SIG-M5 (cell line): ENCODE results near the gene THAP3.

Experiments used
- DNase-seq: peaks from one replicate; lab custom pipeline; 2025; lab: John Stamatoyannopoulos, UW

The THAP3 gene

DNA sequence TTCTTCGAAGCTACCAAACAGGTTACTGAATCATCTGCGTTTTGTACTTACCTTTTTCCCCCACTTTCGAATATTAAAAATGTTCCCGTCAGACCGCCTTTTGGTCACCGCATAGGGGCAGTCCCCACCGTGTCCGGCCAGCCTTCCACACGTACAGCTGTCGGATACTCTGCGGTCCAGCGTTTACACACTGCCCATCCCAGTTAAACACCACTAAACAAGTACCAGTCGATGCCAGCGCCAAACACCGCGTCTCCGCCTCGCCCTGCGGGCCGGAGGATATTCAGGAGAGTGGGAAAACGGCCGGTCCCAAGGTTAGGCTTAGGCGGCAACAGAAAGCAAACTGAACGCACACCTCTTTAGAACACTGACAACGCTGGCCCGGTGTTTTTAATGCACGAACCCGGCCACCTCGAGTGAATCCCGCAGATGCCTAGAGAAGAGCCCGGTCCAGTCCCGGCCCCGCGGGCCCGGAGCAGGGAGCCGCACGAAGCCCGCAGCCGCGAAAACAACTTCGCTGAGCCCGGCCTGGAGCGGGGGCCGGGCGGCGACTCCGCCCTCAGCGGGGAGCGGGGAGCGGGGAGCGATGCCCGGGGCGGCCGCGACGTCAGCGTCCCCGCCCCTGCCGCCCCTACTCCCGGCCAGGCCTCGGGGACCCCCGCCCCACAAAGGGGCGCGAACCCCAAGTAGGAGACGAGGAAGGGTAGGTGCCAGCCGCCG lies 11.9 kb upstream of the THAP3 start:
- DNase-seq, result no peak

DNA sequence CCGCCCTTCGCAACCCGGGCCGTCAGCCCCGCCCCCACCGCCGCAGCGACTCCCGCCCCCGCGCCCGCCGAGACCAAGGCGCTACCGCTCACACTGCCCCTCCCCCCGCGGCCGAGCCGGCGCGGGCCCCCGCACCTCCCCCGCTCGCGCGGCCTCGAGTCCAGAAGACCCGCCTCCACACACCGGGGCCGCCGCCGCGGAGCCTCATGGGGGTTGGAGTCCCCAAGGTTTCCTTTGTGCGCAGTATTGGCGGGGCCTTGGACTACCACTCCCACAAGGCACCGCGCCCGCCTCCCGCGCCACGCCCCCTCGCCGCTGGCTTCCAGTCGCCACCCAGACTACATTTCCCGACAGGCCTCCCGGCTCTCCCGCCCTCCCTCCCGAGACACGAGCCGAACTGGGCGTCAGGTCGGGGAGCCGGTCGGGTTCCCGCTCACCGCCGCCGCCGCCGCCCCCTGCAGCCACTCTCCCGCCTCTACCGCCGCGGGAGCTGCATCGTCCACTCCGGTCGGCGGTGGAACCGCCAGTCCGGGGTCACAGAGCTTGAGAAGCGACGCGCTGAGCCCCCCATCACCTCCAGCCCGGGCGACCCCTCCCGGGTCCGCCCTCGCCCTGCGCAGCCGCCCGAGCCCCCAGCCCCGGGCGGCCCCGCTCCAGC lies 11.2 kb upstream of the THAP3 start, which contains the start of gene PHF13:
TSS of gene PHF13 (plus strand) at position 371 of the 658 bp plus-strand sequence. CDS start 336 bp downstream, outside the sequence.
- DNase-seq, result peak; percentile 85

DNA sequence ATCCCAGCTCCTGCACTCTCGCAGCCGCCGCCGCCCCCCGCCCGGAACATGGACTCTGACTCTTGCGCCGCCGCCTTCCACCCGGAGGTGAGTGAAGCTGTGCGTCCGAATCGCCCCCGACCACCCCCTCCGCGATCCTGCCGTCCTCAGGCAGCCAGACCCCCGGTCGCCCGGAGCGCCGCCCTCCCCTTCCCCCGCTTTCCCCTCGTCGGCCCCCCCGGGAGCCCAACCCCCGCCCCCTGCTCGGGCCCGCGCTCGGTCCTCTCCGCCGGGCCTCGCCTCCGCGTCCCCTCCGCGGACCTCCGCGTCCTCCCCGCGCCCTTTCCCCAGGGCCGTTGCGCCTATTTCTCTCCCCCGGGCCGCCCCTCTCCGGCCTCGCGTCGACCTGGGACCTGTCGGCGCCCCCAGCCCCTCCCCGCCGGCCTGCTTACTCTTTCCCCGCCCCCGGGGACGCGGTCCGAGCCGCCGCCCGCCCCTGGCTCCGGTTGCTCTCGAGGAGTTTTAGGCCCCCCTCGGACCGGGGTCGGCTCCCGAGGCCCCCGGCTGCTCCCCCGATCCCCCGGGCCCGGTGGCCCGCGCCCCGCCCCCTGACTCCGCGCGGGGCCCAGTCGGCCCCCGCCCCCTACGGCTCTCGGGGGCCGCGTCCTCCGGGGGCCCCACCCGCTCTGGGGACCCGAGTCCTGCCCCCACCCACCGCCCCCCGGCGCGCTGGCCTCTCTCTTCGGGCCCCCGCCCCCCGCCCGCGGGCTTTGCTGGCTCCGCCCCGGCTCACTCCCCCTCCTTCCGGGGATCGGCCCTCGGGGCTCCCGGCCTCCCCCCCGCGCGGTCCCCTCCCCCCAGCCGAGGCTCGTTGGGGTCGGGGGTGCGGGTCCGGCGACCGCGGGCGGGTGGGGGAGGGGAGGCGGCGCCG lies 10.4 kb upstream of the THAP3 start:
- no peak for DNase-seq

GRCh38 chr1:6614929-6615785 lies 9.5 kb upstream of the THAP3 start:
- no peak for DNase-seq

DNA sequence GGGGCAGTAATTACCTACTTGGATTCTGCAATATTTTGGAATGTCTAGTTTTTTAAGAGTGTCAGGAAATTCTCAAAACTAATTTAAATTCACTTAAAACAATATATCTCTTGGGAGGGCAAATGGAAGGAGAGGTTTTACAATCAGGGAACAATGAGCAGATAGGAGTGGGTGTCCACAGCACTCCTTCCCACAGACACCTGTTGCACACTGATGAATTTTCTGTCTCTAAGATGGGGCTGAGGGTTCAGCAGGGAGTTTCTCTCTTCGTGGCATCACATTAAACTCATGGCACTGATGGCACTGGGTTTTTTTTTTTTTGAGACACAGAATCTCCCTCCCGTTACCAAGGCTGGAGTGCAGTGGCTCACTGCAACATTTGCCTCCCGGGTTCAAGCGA lies 5.6 kb upstream of the THAP3 start:
- DNase-seq, result no peak

DNA sequence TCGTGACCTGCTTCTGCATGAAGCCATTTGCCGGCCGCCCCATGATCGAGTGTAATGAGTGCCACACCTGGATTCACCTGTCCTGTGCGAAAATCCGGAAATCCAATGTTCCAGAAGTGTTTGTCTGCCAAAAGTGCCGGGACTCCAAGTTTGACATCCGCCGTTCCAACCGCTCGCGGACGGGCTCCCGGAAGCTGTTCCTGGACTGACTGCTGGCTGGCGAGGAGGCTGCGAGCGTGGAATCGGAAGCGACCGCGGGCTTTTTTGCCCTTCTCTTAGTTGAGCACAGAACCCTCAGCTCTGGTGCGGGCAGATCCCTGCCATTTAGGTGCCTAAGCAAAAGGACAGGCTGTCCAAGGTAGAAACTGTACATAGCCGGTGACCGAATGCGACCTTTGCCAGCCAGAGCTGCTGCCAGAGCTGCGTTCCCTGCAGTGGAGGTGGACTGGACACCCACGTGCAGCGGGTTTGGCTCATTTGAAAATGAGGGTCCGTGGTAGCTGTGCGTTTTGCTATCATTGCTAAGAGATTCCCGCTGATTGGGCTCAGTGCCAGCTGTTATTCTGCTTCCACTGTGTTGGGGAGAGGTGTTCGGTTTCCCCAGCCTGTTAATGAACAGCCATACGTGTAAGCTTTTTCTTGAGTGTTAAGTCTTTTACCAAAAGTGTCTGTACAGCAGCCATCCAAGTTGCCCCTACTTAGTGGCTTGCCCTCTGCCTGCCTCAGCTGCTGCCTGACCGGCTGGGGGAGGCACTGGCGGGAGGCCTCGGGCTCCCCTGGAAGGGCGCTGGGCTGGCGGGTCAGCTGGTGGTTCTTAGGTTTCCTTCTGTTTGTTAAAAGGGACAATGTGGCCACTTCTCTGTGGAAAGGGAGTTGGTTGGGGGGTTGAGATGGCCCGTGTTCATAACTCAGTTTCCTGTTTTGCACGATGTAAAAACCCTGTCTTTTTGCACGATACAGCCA lies 3.0 kb upstream of the THAP3 start:
- DNase-seq, result no peak

GRCh38 chr1:6622396-6623152 lies 2.1 kb upstream of the THAP3 start:
- DNase-seq, result no peak

DNA sequence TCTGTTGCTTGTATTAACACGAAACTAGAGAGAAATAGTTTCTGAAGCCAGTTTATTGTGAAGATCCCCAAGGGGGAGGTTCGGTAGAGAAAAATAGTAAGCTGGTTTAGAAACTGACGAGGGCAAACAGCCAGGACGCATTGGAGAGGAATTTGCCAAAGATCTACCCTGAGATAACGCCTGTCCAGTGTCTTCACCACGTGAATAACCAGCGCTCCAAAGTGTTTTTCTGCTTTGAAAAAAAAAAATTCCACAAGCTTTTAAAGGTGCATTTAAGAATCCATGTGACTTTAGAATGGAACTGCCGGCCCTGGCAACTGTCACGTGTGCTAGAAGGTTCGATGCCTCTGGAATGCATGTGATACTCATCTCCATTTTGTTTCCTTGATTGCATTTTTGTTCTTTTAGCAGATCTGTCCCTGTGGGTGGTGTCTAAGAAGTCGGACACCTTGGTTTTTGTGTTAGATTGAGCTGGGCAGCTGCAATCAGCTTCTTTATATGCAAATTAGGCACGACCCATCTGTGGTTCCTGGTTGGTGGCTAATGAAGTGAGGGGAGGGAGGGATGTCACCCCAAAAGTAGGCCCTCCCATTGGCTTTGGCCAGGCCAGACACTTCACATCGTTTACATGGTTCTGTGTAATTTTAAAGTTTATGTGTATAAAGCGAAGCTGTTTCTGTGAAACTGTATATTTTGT lies 1.3 kb upstream of the THAP3 start:
- DNase-seq, result no peak

DNA sequence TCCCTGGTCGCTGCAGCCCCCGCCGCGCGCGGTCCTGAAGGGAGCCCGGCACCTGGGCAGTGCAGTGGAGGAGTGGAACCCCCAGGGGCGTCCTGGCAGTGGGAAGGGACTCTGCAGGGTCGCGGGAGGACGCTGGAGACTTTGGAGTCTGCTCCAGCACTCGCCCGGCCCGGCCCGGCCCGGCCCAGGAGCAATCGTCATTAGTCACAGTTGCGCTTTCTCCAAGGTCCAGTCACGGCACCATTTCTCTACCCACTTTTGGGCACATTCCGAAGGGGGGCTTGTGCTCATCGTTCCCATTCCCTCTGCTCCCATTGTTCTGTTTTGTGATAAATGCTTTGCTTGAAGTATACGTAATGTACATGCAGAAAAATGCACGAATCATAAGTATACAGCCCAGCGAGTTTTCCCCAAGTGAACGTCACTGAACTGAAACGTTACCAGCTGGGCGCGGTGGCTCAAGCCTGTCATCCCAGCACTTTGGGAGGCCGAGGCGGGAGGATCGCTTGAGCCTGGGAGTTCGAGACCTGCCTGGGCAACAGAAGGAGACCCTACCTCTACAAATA lies 999 bp downstream of the THAP3 start:
- no peak for DNase-seq

DNA sequence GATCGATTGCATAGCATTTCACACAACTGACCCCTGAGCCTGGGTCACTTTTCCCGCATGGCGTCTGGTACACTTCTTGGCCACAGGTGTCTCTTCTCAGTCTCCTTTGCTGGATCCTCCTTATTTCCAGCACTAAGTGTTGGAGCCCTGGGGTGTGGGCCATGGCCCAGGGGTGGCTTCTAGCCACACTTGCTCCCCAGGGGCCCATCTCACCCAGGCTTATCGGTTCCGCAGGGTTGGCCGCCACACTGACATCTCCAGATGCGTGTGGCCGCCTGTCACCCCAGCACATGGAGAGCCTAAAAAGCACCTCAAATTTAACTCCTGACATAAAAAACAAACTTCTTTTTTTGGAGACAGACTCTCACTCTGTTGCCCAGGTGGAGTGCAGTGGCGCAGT lies 2.4 kb downstream of the THAP3 start:
- no peak for DNase-seq

DNA sequence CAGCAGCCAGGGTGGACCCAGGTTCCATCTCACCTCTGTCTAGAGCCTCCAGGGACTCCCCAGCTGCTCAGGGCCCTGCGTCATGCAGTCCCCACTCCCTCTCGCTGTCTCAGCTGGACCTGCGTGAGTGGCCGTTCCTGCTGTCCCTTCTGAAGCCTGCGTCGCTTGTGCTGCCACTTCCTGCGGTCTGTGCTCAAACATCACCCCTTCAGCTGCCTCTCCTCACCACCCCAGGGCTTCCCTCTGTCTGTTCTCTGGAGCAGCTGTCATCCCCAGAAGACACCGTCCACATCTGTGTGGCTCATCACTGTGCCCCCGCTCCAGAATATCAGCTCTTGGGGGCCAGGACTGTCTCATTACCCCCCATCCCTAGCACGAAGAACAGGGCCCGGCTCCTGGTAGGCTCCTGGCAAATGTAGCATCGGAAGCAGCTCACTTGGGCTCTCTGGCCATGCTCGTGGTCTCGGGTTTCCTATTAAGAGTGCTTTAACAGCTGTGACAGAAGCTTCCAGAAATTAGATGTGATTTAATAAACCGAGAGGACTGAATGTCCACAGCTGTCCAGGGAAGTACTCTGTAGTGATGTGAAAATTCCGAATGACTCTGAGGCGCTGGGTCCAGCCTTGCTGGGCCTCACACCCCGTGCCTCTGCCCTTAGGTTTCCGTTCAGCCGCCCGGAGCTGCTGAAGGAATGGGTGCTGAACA lies 3.3 kb downstream of the THAP3 start:
- DNase-seq, result no peak

DNA sequence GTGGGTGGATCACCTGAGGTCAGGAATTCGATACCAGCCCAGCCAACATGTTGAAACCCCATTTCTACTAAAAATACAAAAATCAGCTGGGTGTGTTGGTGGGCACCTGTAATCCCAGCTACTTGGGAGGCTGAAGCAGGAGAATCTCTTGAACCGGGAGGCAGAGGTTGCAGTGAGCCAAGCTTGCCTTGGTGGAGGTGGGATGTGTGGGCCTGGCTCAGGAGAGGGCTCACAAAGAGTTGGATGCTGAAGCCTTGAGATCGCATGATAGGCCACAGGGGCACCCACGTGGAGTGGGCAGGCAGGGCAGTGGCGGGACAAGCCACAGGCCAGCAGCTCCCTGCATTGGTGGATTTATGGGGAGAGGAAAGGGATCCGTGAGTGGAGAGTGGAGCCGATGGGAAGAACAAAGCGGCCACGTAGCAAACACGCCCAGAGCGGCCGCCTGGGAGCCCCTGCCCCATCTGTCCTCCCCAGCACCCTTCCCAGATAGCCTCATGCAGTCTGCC lies 4.4 kb downstream of the THAP3 start:
- DNase-seq, result no peak

DNA sequence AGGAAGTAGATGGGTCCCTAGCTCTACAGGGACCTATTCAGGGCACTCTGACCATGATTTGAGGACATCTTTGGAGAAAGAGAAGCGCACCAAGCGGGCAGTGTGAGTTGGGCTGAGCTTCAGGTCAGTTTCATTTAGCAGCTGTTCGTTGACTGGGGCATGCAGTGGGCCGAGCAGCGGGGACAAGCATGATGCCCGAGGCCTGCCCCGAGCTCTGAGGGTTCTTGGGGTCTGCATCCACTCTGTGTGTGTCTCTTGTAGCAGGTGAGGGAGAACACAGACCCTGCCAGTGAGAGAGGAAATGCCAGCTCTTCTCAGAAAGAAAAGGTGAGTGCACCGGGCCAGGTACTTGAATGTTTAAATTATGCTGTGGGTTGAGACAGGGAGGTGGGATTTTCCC lies 5.4 kb downstream of the THAP3 start:
- DNase-seq, result no peak

DNA sequence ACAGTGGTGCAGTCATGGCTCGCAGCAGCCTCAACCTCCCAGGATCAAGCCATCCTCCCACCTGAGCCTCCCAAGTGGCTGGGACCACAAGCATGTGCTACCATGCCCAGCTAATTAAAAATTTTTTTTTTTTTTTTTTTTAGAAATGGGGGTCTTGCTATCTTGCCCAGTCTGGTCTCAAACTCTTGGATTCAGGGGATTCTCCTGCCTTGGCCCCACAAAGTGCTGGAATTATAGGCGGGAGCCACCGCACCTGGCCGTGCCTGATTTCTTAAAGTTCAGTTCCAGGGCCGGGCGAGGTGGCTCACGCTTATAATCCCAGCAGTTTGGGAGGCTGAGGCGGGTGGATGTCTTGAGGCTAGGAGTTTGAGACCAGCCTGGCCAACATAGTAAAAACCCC lies 6.4 kb downstream of the THAP3 start:
- DNase-seq, result no peak

DNA sequence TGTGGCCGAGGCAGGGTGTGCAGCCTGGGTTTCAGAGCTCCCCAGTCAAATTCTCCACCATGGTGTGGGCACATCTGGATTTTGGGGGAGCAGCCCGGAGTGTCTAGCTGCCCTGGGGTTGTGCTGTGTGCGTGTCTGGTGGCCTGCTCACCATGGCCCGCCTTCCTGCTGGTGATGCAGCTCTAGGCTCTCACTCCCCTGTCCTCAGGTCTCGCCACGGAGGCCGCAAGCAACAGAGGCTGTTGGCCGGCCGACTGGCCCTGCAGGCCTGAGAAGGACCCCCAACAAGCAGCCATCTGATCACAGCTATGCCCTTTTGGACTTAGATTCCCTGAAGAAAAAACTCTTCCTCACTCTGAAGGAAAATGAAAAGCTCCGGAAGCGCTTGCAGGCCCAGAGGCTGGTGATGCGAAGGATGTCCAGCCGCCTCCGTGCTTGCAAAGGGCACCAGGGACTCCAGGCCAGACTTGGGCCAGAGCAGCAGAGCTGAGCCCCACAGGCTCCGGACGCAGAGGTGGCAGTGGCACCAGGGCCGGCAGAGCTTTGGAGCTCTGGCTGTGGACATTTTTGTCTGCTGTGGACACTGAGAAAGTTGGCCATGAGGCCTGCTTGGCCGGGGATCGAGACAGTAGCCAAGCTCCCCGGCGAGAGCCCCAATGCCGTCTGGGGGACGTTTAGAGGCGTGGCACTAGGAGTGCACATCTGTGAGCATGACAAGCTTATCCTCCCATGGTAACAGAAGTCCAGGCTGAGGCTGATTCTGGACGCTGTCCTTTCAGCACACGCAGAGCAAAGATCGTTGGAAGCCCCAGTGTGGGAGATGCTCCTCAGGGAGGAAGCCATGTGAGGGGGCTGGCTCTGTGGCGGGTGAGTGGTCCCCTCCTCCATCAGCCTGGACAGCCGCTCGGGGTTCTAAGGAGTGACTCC lies 8.2 kb downstream of the THAP3 start:
- DNase-seq, result no peak

DNA sequence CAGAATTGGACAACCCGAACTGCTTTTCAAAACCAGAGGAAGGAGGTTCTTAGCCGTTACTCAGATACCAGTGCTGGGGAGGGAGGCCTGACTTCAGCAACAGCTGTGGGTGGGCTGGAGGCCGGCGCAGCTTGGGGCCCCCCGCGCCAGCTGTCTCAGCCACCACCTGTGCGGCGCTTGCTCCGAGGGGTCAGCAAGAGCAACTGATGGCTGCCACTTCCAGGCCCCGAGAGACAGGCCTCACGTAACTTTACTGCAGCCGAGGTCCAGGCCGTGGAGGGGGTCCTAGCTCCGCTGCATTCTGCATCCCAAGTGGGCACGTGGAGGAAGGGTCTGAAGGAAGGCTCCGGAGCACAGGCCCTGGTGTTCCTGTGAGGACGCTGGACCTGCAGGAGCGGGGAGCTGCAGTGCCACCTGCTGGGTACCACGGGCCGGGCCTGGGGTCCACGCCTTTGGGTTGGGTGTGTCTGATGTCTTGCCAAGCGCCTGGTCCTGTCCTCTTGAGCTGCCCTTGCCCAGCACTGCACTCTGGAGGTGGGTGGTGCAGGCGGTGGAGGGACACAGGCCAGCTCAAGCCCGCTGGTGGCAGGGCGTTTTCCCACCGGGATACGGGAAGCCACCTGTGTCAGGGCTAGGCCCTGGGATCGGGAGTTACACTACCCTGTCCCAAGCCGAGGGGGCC lies 9.8 kb downstream of the THAP3 start:
- no peak for DNase-seq
